ENCODE measurements around the gene LIG4. TPM values are rescaled to one million over a fixed set of nuclear protein-coding genes. Genes with fewer than 3 reads are reported as not detected.
"Not testable (repeated sequence)": the region's sequence is repeated elsewhere in the genome, so short reads cannot be mapped to it uniquely, and the experiment has no call there.

LIG4 gene
- total RNA-seq, 2 donors from 2014 or later = 7.2 to 9.8 TPM

DNA sequence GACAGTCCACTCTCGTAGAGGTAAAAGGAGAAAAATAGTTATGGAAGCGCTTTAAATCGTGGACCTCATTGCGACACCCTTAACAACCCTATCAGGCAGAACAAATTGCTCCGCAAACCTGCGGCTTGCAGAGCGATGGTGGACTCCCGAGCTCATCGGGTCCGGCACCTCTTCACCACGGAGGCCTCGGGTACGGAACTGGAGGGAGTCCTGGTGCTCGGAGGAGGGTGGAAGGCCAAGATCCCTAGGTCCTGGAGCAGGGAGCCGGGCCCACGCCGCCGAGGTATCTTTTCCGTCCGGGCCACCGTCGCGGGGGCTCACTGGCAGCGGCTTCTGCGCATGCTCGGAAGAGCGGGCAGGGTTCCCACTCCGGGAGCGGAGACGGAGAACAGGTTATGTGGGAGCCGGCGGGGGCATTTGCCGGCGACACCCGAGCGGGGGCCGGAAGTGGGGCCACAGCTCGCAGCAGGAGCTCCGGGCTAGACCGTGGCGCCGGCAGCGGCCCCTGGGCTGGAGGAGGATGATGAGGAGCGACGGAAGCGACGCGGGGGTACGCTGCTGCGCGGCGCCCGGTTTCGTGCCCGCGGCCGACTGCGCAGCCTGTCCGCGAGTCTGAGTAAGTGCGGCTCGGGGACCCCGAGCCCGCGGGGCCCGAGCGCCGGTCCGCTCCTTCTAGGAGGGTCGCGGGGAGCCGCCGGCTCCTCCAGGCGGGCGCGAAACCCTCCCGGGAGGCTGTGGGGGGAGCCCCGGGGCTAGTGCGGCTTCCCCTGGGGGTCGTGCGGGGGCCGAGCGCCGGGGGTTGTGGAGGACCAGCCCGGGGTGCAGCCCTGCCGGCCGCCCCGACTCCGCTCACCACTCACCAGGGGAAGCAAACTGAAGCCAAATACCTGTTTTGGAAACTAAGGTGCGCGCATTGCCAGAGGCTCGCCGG is 3.0 kb upstream of the LIG4 start, which contains the start of gene ABHD13:
TSS of gene ABHD13 (plus strand) at position 349 of the 931 bp plus-strand sequence. CDS start 10,827 bp downstream, outside the sequence.
- H3K36me3 ChIP-seq = no peaks in the 10 kb centered on the region
- no peaks in the 10 kb centered on the region for H3K27me3 ChIP-seq
- no peaks in the 10 kb centered on the region for H3K9me3 ChIP-seq
- H3K4me1 ChIP-seq = peaks cover 10% of the 10 kb centered on the region
- intact Hi-C loops (cut with DNase I) = no loop called here
- peak within 1 kb of the TSS; percentile 92 to 93 for H3K9ac ChIP-seq (ENCODE audit: low read depth in 2 of 2, low read length in 2 of 2)
- DNase-seq = peak; percentile 90
- peak within 1 kb of the TSS; percentile 90 for H3K4me3 ChIP-seq
- TF ChIP-seq, protein P1, sequence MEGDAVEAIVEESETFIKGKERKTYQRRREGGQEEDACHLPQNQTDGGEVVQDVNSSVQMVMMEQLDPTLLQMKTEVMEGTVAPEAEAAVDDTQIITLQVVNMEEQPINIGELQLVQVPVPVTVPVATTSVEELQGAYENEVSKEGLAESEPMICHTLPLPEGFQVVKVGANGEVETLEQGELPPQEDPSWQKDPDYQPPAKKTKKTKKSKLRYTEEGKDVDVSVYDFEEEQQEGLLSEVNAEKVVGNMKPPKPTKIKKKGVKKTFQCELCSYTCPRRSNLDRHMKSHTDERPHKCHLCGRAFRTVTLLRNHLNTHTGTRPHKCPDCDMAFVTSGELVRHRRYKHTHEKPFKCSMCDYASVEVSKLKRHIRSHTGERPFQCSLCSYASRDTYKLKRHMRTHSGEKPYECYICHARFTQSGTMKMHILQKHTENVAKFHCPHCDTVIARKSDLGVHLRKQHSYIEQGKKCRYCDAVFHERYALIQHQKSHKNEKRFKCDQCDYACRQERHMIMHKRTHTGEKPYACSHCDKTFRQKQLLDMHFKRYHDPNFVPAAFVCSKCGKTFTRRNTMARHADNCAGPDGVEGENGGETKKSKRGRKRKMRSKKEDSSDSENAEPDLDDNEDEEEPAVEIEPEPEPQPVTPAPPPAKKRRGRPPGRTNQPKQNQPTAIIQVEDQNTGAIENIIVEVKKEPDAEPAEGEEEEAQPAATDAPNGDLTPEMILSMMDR (IDR thresholded peaks at IDR 0.05) = no peak
- peak within 1 kb of the TSS; percentile 82 for H3K27ac ChIP-seq

DNA sequence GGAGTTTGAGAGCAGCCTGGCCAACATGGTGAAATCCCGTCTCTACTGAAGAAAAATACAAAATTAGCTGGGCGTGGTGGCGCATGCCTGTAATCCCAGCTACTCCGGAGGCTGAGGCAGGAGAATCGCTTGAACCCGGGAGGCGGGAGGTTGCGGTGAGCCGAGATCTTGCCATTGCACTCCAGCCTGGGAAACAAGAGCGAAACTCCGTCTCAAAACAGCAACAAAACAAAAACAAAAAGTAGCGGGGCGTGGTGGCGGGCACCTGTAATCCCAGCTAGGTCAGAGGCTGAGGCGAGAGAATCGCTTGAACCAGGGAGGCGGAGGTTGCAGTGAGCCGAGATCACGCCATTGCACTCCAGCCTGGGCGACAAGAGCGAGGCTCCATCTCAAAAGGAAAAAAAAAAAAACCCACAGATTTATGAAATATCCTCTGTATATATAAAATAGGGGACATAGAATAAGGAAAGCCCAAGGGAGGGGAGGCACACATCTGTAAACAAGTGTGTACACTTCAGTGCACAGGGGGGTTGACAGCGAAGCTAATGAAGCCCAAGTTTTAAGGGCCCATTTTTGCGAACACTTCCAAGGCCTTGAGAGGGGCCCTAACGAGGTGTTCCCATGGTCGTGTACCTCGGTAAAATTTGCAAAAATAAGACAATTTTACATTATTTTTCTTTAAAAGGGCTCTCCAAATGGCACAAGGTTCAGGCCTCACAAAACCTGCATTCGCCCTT is 2.1 kb upstream of the LIG4 start:
- H3K36me3 ChIP-seq; H3K4me1 ChIP-seq; H3K9me3 ChIP-seq; intact Hi-C loops (cut with DNase I); H3K27me3 ChIP-seq: not testable (repeated sequence)
- peak; percentile 23 for DNase-seq
- peak overlapping the region; percentile 82 for H3K27ac ChIP-seq
- H3K9ac ChIP-seq (ENCODE audit: low read depth in 2 of 2, low read length in 2 of 2) = peak overlapping the region; percentile 92 to 93
- H3K4me3 ChIP-seq = peak overlapping the region; percentile 90

DNA sequence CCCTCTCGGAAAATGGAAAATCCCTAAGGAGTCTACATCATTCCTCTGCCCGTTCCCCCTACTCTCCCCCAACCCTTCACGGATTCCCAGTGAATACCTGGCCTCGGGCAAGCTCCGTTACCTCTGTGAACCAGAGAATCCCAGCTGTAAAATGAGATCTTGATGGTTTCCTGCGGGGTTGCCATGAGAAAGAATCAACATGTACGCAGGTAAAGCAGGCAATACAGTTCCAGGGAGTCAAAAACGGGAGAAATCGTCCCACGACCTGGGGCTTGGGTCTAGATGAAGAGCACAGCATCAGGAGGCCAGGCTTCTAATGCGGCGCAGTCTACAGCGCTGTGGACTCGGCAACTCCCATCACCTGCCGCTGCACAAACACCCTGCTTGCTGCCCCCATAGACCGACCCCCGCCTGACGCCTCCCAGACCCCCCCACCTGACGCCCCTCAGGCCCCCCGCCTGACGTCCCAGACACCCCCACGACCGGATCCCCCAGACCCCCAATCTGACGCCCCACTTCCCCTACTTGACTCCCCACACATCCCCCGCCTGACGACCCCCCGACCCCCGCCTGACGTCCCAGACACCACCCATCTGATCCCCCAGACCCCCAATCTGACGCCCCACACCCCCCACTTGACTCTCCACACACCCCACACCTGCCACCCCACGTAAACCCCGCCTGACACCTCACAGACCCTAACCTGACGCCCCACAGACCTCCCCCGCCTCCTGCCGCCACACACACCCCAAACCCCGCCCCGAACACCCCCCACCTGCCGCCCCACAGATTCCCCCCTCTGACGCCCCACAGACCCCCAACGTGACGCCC is 680 bp downstream of the LIG4 start:
- no peaks in the 10 kb centered on the region for H3K36me3 ChIP-seq
- H3K9ac ChIP-seq (ENCODE audit: low read depth in 2 of 2, low read length in 2 of 2) = peak overlapping the region in 1 of 2 donors; percentile 27
- H3K27ac ChIP-seq = no peak overlapping the region
- H3K4me3 ChIP-seq = no peak overlapping the region
- peaks cover 3% of the 10 kb centered on the region for H3K4me1 ChIP-seq
- intact Hi-C loops (cut with DNase I) = no loop called here
- H3K27me3 ChIP-seq = no peaks in the 10 kb centered on the region
- no peaks in the 10 kb centered on the region for H3K9me3 ChIP-seq
- DNase-seq = peak; percentile 19
- TF ChIP-seq, protein P1 (IDR thresholded peaks at IDR 0.05) = no peak

DNA sequence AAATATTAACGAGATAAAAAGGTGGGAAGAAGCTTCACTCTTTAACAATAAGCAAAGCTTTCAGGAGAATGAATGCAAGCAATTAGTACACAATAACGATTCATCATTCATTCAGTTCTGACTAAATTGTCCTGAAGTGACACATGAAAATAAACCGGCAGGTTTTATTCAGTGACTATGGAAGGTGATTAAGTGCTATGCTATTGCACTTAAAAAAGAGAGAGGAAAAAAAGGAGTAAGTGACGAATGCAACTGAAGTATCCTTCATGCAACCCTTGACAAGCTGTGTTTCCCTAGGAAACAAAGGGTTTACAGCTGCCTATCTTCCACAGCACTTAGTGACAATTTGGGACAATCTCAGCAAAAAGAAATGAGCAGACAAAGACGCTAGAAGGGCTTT is 1.4 kb downstream of the LIG4 start:
- intact Hi-C loops (cut with DNase I) = no loop called here
- H3K4me3 ChIP-seq = no peak overlapping the region
- H3K9ac ChIP-seq (ENCODE audit: low read depth in 2 of 2, low read length in 2 of 2) = no peak overlapping the region
- H3K27ac ChIP-seq = no peak overlapping the region
- H3K36me3 ChIP-seq = no peaks in the 10 kb centered on the region
- peaks cover 3% of the 10 kb centered on the region for H3K4me1 ChIP-seq
- DNase-seq = no peak
- H3K9me3 ChIP-seq = no peaks in the 10 kb centered on the region
- TF ChIP-seq, protein P1 (IDR thresholded peaks at IDR 0.05) = no peak
- H3K27me3 ChIP-seq = no peaks in the 10 kb centered on the region

DNA sequence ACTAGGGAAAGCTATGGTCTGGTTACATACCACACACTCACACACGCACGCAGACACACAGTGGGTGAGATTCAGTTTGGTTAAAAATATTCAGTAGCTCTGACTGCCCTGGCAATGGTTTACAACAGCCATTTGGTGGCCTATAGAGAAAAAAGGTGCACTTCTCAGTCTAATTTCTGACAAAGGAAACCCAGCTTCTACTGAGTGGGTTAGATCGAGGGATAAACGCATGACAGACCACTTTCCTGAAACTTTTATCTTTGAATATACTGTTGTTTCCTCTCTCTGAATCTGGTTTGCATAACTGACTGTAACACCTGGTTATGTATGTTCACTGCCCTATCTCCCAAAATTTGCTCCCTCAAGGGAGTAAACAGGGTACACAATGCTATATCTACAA is 2.5 kb downstream of the LIG4 start:
- no peaks in the 10 kb centered on the region for H3K9me3 ChIP-seq
- TF ChIP-seq, protein P1 (IDR thresholded peaks at IDR 0.05) = no peak
- H3K4me1 ChIP-seq = peaks cover 3% of the 10 kb centered on the region
- no peaks in the 10 kb centered on the region for H3K36me3 ChIP-seq
- H3K9ac ChIP-seq (ENCODE audit: low read depth in 2 of 2, low read length in 2 of 2) = no peak overlapping the region
- intact Hi-C loops (cut with DNase I) = no loop called here
- no peak for DNase-seq
- H3K27ac ChIP-seq = no peak overlapping the region
- no peak overlapping the region for H3K4me3 ChIP-seq
- no peaks in the 10 kb centered on the region for H3K27me3 ChIP-seq
